GM12874 (cell line): Measurements from ENCODE around the gene BAZ2B.

ENCODE experiments used
- CTCF ChIP-seq: IDR thresholded peaks from 2 replicates; pipeline ENCODE4 v1.5.1; 2011; ENCODE audit warnings: low read depth, mild to moderate bottlenecking, control low read depth, low read length, moderate library complexity; ENCODE audit not compliant: insufficient read depth

BAZ2B gene

GRCh38 chr2:159589286-159589685, 27.1 kb downstream of the BAZ2B start:
- no peak for TF ChIP-seq CTCF

- TF ChIP-seq CTCF, result no peak
Observed at GRCh38 chr2:159586034-159586433, 30.3 kb downstream of the BAZ2B start.

- TF ChIP-seq CTCF, result no peak
Observed at GRCh38 chr2:159585622-159586021, 30.7 kb downstream of the BAZ2B start.

GRCh38 chr2:159584796-159585195, 31.6 kb downstream of the BAZ2B start:
- TF ChIP-seq CTCF, result no peak

GRCh38 chr2:159573846-159574606, 42.3 kb downstream of the BAZ2B start:
- TF ChIP-seq CTCF, result no peak

GRCh38 chr2:159573294-159573693, 43.1 kb downstream of the BAZ2B start:
- no peak for TF ChIP-seq CTCF

GRCh38 chr2:159572459-159572858, 43.9 kb downstream of the BAZ2B start:
- no peak for TF ChIP-seq CTCF
